Measurements from ENCODE around the gene ACP4. TPM values are rescaled to one million over a fixed set of nuclear protein-coding genes. Genes with fewer than 3 reads are reported as not detected.

The ACP4 gene
- total and polyA plus RNA-seq, 2 experiments from 2014 or later, result not detected

Small RNAs within 50 kb of the gene (small RNA-seq; reads per million reads assigned to genes)
- gene SNORD88A (ENCODE audit: low replicate concordance) (118 reads per million, percentile 99 among the genes with 10 or more reads in this experiment), gene SNORD88B (ENCODE audit: low replicate concordance) (not detected), gene SNORD88C (ENCODE audit: low replicate concordance) (not detected)

Other genes with a start within 250 kb of the ACP4 start
- 12.8 and 13.2 TPM in 2 replicates for gene LRRC4B, start 222.0 kb upstream of the ACP4 start, total RNA-seq (2014; rRNA removed; shearing (Covaris generic))
- gene LRRC4B, start 222.0 kb upstream of the ACP4 start, polyA plus RNA-seq (2016; fragmentation: Nextera tagmentation; extraction: Ambion mirVana), result 2.0 and 2.2 TPM in 2 replicates
- gene SYT3, start 150.5 kb upstream of the ACP4 start, total RNA-seq (2014; rRNA removed; shearing (Covaris generic)), result 16.4 and 25.5 TPM in 2 replicates
- gene SYT3, start 150.5 kb upstream of the ACP4 start, polyA plus RNA-seq (2016; fragmentation: Nextera tagmentation; extraction: Ambion mirVana), result 9.5 and 10.0 TPM in 2 replicates
- gene C19orf81, start 141.0 kb upstream of the ACP4 start, total RNA-seq (2014; rRNA removed; shearing (Covaris generic)), result 1.8 and 23.2 TPM in 2 replicates
- 54.3 and 67.9 TPM in 2 replicates for gene C19orf81, start 141.0 kb upstream of the ACP4 start, polyA plus RNA-seq (2016; fragmentation: Nextera tagmentation; extraction: Ambion mirVana)
- 3.3 and 4.1 TPM in 2 replicates for gene SHANK1, start 70.6 kb upstream of the ACP4 start, total RNA-seq (2014; rRNA removed; shearing (Covaris generic))
- 0.23 and 0.30 TPM in 2 replicates for gene SHANK1, start 70.6 kb upstream of the ACP4 start, polyA plus RNA-seq (2016; fragmentation: Nextera tagmentation; extraction: Ambion mirVana)
- 7.2 and 8.0 TPM in 2 replicates for gene CLEC11A, start 67.1 kb upstream of the ACP4 start, total RNA-seq (2014; rRNA removed; shearing (Covaris generic))
- 15.5 and 18.5 TPM in 2 replicates for gene CLEC11A, start 67.1 kb upstream of the ACP4 start, polyA plus RNA-seq (2016; fragmentation: Nextera tagmentation; extraction: Ambion mirVana)
- not detected in 2 replicates for gene GPR32, start 20.0 kb upstream of the ACP4 start, total RNA-seq (2014; rRNA removed; shearing (Covaris generic))
- gene GPR32, start 20.0 kb upstream of the ACP4 start, polyA plus RNA-seq (2016; fragmentation: Nextera tagmentation; extraction: Ambion mirVana), result not detected in 2 replicates
- 0.31 TPM in 1 of 2 replicates, not detected in the other for gene KLK1, start 33.4 kb downstream of the ACP4 start, total RNA-seq (2014; rRNA removed; shearing (Covaris generic))
- gene KLK1, start 33.4 kb downstream of the ACP4 start, polyA plus RNA-seq (2016; fragmentation: Nextera tagmentation; extraction: Ambion mirVana), result 2.4 and 3.0 TPM in 2 replicates
- gene KLK15, start 43.2 kb downstream of the ACP4 start, total RNA-seq (2014; rRNA removed; shearing (Covaris generic)), result not detected in 2 replicates
- gene KLK15, start 43.2 kb downstream of the ACP4 start, polyA plus RNA-seq (2016; fragmentation: Nextera tagmentation; extraction: Ambion mirVana), result not detected in 2 replicates
- not detected in 2 replicates for gene KLK3, start 64.5 kb downstream of the ACP4 start, total RNA-seq (2014; rRNA removed; shearing (Covaris generic))
- gene KLK3, start 64.5 kb downstream of the ACP4 start, polyA plus RNA-seq (2016; fragmentation: Nextera tagmentation; extraction: Ambion mirVana), result 0.14 and 0.19 TPM in 2 replicates
- 0.69 TPM in 1 of 2 replicates, not detected in the other for gene KLK2, start 83.0 kb downstream of the ACP4 start, total RNA-seq (2014; rRNA removed; shearing (Covaris generic))
- gene KLK2, start 83.0 kb downstream of the ACP4 start, polyA plus RNA-seq (2016; fragmentation: Nextera tagmentation; extraction: Ambion mirVana), result 0.18 TPM in 1 of 2 replicates, not detected in the other
- 0.54 and 0.76 TPM in 2 replicates for gene KLK4, start 121.0 kb downstream of the ACP4 start, total RNA-seq (2014; rRNA removed; shearing (Covaris generic))
- 1.8 and 2.2 TPM in 2 replicates for gene KLK4, start 121.0 kb downstream of the ACP4 start, polyA plus RNA-seq (2016; fragmentation: Nextera tagmentation; extraction: Ambion mirVana)
- gene KLK5, start 162.6 kb downstream of the ACP4 start, total RNA-seq (2014; rRNA removed; shearing (Covaris generic)), result 0.54 and 0.66 TPM in 2 replicates
- gene KLK5, start 162.6 kb downstream of the ACP4 start, polyA plus RNA-seq (2016; fragmentation: Nextera tagmentation; extraction: Ambion mirVana), result 0.77 TPM in 1 of 2 replicates, not detected in the other
- 0.39 and 0.56 TPM in 2 replicates for gene KLK6, start 179.2 kb downstream of the ACP4 start, total RNA-seq (2014; rRNA removed; shearing (Covaris generic))
- 0.47 and 0.56 TPM in 2 replicates for gene KLK6, start 179.2 kb downstream of the ACP4 start, polyA plus RNA-seq (2016; fragmentation: Nextera tagmentation; extraction: Ambion mirVana)
- 0.19 and 1.4 TPM in 2 replicates for gene KLK7, start 193.5 kb downstream of the ACP4 start, total RNA-seq (2014; rRNA removed; shearing (Covaris generic))
- gene KLK7, start 193.5 kb downstream of the ACP4 start, polyA plus RNA-seq (2016; fragmentation: Nextera tagmentation; extraction: Ambion mirVana), result 1.1 and 1.5 TPM in 2 replicates
- gene KLK8, start 211.2 kb downstream of the ACP4 start, total RNA-seq (2014; rRNA removed; shearing (Covaris generic)), result 4.6 and 4.9 TPM in 2 replicates
- 14.6 and 17.0 TPM in 2 replicates for gene KLK8, start 211.2 kb downstream of the ACP4 start, polyA plus RNA-seq (2016; fragmentation: Nextera tagmentation; extraction: Ambion mirVana)
- 4.9 and 6.6 TPM in 2 replicates for gene KLK10, start 229.3 kb downstream of the ACP4 start, total RNA-seq (2014; rRNA removed; shearing (Covaris generic))
- gene KLK10, start 229.3 kb downstream of the ACP4 start, polyA plus RNA-seq (2016; fragmentation: Nextera tagmentation; extraction: Ambion mirVana), result 6.0 and 6.1 TPM in 2 replicates
- gene KLK11, start 236.2 kb downstream of the ACP4 start, total RNA-seq (2014; rRNA removed; shearing (Covaris generic)), result not detected in 2 replicates
- gene KLK11, start 236.2 kb downstream of the ACP4 start, polyA plus RNA-seq (2016; fragmentation: Nextera tagmentation; extraction: Ambion mirVana), result 0.28 TPM in 1 of 2 replicates, not detected in the other
- not detected in 2 replicates for gene KLK12, start 244.6 kb downstream of the ACP4 start, total RNA-seq (2014; rRNA removed; shearing (Covaris generic))
- gene KLK12, start 244.6 kb downstream of the ACP4 start, polyA plus RNA-seq (2016; fragmentation: Nextera tagmentation; extraction: Ambion mirVana), result not detected in 2 replicates

Measured in GM23338 (cell line).